Bronchial epithelial cell (primary cell): ENCODE measurements around the gene MPV17L. TPM values are rescaled to one million over a fixed set of nuclear protein-coding genes. Genes with fewer than 3 reads are reported as not detected.
A peak's percentile ranks its signal among the peaks of the same experiment; 100 is the strongest.
"Not testable (repeated sequence)": the region's sequence is repeated elsewhere in the genome, so short reads cannot be mapped to it uniquely, and the experiment has no call there.

Source experiments
- DNase-seq: peaks from one replicate; pipeline ENCODE4 v3.0.0-alpha.2; 2010; ENCODE audit warnings: low read depth
- FAIRE-seq: peaks from 2 replicates; lab custom pipeline; 2011; peaks lifted over from hg19 to GRCh38; lab: Jason Lieb, UNC
- H3K27me3 ChIP-seq: 2 replicates; pipeline ENCODE4 v1.5.1; 2011; ENCODE audit warnings: low read length; ENCODE audit not compliant: control insufficient read depth, insufficient read depth
- H3K36me3 ChIP-seq: 2 replicates; pipeline ENCODE4 v1.5.1; 2011; ENCODE audit warnings: low read length; ENCODE audit not compliant: control insufficient read depth, insufficient read depth
- H3K4me3 ChIP-seq: 2 replicates; pipeline ENCODE4 v1.5.1; 2011; ENCODE audit warnings: mild to moderate bottlenecking, low read depth, low read length, control low read depth
- CTCF ChIP-seq: IDR thresholded peaks from 2 replicates; pipeline ENCODE4 v1.5.1; 2011; ENCODE audit warnings: mild to moderate bottlenecking, moderate library complexity, low read length, control low read depth, inconsistent platforms; ENCODE audit not compliant: insufficient read depth, severe bottlenecking
- total RNA-seq: library from RNA; depleted of rRNA; stranded (reverse); fragments of >200 nt; gene quantifications from 2 replicates; pipeline ENCODE4 v1.2.1, GENCODE V29; 2014

The MPV17L gene
- total RNA-seq, 1 donor from 2014 or later, result 0.53 TPM

GRCh38 chr16:15422222-15422621 lies 26.7 kb downstream of the MPV17L start:
- DNase-seq (no peak), FAIRE-seq (no peak)
- Histone ChIP-seq H3K4me3 (no peak overlapping the region), H3K36me3 (no peaks in the 10 kb centered on the region), H3K27me3 (no peaks in the 10 kb centered on the region)
- no peak for TF ChIP-seq CTCF

GRCh38 chr16:15425861-15426260 lies 30.3 kb downstream of the MPV17L start:
- H3K4me3 ChIP-seq, result no peak overlapping the region
- FAIRE-seq (no peak), DNase-seq (no peak)
- no peaks in the 10 kb centered on the region for H3K36me3 ChIP-seq
- no peaks in the 10 kb centered on the region for H3K27me3 ChIP-seq
- TF ChIP-seq CTCF, result no peak

GRCh38 chr16:15426796-15427195 lies 31.2 kb downstream of the MPV17L start:
- no peak for FAIRE-seq
- Histone ChIP-seq H3K36me3 (no peaks in the 10 kb centered on the region), H3K27me3 (no peaks in the 10 kb centered on the region), H3K4me3 (no peak overlapping the region)
- TF ChIP-seq CTCF, result no peak
- no peak for DNase-seq

- TF ChIP-seq CTCF, result peak; percentile 61
- no peak overlapping the region for H3K4me3 ChIP-seq
- FAIRE-seq (no peak), DNase-seq (peak; percentile 49)
- H3K27me3 ChIP-seq, result no peaks in the 10 kb centered on the region
- H3K36me3 ChIP-seq, result no peaks in the 10 kb centered on the region
Measured at GRCh38 chr16:15427648-15428239, 32.2 kb downstream of the MPV17L start.

- not testable (repeated sequence) for H3K36me3 ChIP-seq, DNase-seq, FAIRE-seq, H3K4me3 ChIP-seq, H3K27me3 ChIP-seq
Measured at GRCh38 chr16:15430884-15431283, 35.3 kb downstream of the MPV17L start.

GRCh38 chr16:15434079-15434424 lies 38.5 kb downstream of the MPV17L start:
- Histone ChIP-seq H3K27me3 (no peaks in the 10 kb centered on the region), H3K36me3 (no peaks in the 10 kb centered on the region), H3K4me3 (peak overlapping the region; percentile 42)
- FAIRE-seq, result no peak
- DNase-seq, result no peak
- no peak for TF ChIP-seq CTCF
